Glutamatergic neuron (in vitro differentiated cells): ENCODE data around the gene LRGUK. TPM values are rescaled to one million over a fixed set of nuclear protein-coding genes. Genes with fewer than 3 reads are reported as not detected.

ENCODE experiments used
- DNase-seq: peaks from one replicate; pipeline ENCODE4 v3.0.0; 2022
- H3K27ac Mint-ChIP-seq: one replicate; pipeline ENCODE4 v1.8.0; 2020; ENCODE audit warnings: mild to moderate bottlenecking, mixed read lengths, inconsistent platforms; ENCODE audit not compliant: unreplicated experiment
- H3K27me3 Mint-ChIP-seq: one replicate; pipeline ENCODE4 v1.8.0; 2020; ENCODE audit warnings: mild to moderate bottlenecking, moderate library complexity, mixed read lengths, inconsistent platforms; ENCODE audit not compliant: unreplicated experiment
- H3K36me3 Mint-ChIP-seq: one replicate; pipeline ENCODE4 v1.8.0; 2020; ENCODE audit warnings: mild to moderate bottlenecking, mixed read lengths, inconsistent platforms; ENCODE audit not compliant: unreplicated experiment
- H3K4me1 Mint-ChIP-seq: one replicate; pipeline ENCODE4 v1.8.0; 2020; ENCODE audit warnings: mild to moderate bottlenecking, low read depth, mixed read lengths, inconsistent platforms; ENCODE audit not compliant: unreplicated experiment
- H3K4me3 Mint-ChIP-seq: one replicate; pipeline ENCODE4 v1.8.0; 2020; ENCODE audit warnings: mild to moderate bottlenecking, mixed read lengths, inconsistent platforms; ENCODE audit not compliant: unreplicated experiment
- H3K9me3 Mint-ChIP-seq: one replicate; pipeline ENCODE4 v1.8.0; 2020; ENCODE audit warnings: mild to moderate bottlenecking, moderate library complexity, mixed read lengths, inconsistent platforms; ENCODE audit not compliant: unreplicated experiment
- total RNA-seq: library from RNA; stranded (reverse); fragmentation: NEBNext Ultra II Directional; extraction: Animal tissue kit (Norgen Biotek cat#: 25700); gene quantifications from one replicate; pipeline ENCODE4 v1.2.1, GENCODE V29; 2021; ENCODE audit not compliant: unreplicated experiment
- TF ChIP-seq, protein P1 (sequence below): fragments of 200-600 bp; sonication (generic); IDR thresholded peaks from one replicate; pipeline ENCODE4 v1.5.0; 2021; ENCODE audit not compliant: partially characterized antibody, unreplicated experiment

The LRGUK gene
- total RNA-seq, 1 donor from 2014 or later = 0.81 TPM

DNA sequence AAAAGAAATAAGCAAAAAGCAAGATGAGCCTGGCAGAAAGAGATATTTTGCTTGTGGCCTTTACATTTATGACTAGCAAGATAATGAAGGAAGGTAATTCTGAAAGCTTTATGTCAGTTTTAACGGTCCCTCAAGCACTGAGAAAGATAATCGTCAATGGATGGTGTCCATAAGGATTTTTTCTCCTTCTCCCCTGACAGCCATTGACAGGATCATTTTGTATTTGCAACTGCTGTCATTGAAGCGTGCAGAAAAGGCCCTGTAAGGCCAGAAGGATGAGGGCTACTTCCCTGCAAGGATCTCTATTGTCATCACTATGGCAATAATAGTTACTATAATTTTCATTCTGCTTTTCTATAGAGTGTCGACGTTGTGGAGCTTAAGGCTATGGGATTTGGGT is 994 bp upstream of the LRGUK start:
- no peaks in the 10 kb centered on the region for H3K9me3 Mint-ChIP-seq
- H3K4me1 Mint-ChIP-seq = peaks cover 11% of the 10 kb centered on the region
- no peaks in the 10 kb centered on the region for H3K36me3 Mint-ChIP-seq
- DNase-seq = no peak
- H3K27me3 Mint-ChIP-seq = no peaks in the 10 kb centered on the region
- no peak overlapping the region for H3K27ac Mint-ChIP-seq
- TF ChIP-seq, protein P1, sequence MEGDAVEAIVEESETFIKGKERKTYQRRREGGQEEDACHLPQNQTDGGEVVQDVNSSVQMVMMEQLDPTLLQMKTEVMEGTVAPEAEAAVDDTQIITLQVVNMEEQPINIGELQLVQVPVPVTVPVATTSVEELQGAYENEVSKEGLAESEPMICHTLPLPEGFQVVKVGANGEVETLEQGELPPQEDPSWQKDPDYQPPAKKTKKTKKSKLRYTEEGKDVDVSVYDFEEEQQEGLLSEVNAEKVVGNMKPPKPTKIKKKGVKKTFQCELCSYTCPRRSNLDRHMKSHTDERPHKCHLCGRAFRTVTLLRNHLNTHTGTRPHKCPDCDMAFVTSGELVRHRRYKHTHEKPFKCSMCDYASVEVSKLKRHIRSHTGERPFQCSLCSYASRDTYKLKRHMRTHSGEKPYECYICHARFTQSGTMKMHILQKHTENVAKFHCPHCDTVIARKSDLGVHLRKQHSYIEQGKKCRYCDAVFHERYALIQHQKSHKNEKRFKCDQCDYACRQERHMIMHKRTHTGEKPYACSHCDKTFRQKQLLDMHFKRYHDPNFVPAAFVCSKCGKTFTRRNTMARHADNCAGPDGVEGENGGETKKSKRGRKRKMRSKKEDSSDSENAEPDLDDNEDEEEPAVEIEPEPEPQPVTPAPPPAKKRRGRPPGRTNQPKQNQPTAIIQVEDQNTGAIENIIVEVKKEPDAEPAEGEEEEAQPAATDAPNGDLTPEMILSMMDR = no peak
- peak overlapping the region; percentile 94 for H3K4me3 Mint-ChIP-seq

DNA sequence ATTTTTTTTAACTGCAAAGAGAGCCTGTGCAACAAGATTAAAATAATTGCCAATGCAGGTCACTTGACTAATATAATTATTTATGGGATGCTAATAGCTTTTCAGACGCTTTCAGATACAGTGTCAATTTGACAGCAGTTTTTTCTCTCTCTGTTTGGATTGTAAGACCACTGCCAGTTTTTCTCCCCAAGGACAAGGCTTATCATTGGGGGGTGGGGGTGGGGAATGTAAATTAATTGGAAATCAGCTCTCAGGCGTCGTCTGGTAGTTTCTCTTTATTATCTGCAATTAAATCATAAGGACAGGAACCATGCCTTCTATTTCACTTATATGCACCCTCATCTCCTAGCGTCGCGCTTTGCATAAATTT is 559 bp upstream of the LRGUK start:
- no peaks in the 10 kb centered on the region for H3K27me3 Mint-ChIP-seq
- TF ChIP-seq, protein P1 = no peak
- peaks cover 11% of the 10 kb centered on the region for H3K4me1 Mint-ChIP-seq
- H3K9me3 Mint-ChIP-seq = no peaks in the 10 kb centered on the region
- H3K4me3 Mint-ChIP-seq = peak overlapping the region; percentile 94
- no peaks in the 10 kb centered on the region for H3K36me3 Mint-ChIP-seq
- H3K27ac Mint-ChIP-seq = peak overlapping the region; percentile 89
- no peak for DNase-seq

DNA sequence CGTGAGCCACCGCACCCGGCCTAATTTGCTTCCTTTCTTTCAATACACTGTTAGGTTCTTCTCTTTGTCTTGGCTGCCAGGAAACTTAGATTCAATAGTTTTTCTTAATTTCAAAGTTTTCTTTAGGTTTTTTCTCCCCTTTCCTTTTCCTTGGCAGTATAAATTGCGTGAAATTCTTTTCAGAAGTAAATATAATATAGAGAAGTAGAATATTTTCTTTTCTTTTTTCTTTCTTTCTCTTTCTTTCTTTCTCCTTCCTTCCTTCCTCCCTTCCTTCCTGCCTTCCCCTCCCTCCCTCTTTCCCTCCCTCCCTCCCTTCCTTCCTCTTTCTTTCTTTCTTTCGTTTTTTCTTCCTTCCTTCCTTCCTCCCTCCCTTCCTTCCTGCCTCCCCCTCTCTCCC is 1.7 kb downstream of the LRGUK start:
- no peaks in the 10 kb centered on the region for H3K36me3 Mint-ChIP-seq
- no peaks in the 10 kb centered on the region for H3K9me3 Mint-ChIP-seq
- H3K4me1 Mint-ChIP-seq = peaks cover 11% of the 10 kb centered on the region
- TF ChIP-seq, protein P1 = no peak
- DNase-seq = no peak
- no peaks in the 10 kb centered on the region for H3K27me3 Mint-ChIP-seq
- H3K4me3 Mint-ChIP-seq = no peak overlapping the region
- no peak overlapping the region for H3K27ac Mint-ChIP-seq

DNA sequence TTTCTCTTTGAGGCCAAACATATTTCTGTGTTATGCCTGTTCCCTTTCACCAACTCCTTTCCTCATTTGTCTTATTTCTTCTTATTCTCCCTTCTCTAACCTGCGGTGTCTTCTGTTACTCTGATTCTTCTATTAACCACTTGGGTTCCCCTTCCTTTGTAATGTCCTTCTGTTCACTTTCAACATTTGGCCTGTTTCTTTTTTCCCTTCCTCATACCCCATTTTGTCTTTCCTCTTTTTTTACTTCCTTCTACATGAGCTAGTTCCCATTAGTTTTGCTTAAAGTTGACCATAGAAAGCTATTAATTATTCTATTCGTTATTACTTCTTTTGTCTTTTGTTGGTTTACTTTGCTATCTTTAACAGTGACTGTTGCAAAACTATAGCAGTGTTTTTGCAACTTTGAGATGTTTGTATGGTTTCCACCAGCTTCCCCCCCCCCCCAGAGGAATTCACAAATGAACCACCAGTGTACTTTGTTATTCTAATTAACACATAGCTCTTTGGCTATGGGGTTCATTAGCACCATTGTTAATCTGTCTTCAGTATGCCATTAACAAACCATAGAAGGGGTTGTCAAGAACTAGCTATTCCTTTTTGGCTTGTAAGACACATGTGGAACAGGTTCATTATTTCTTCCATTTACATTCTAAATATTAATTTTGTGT is 2.9 kb downstream of the LRGUK start:
- Mint-ChIP-seq H3K36me3 (no peaks in the 10 kb centered on the region), H3K4me1 (peaks cover 13% of the 10 kb centered on the region), H3K27ac (no peak overlapping the region), H3K27me3 (peaks cover 2% of the 10 kb centered on the region), H3K4me3 (no peak overlapping the region), H3K9me3 (no peaks in the 10 kb centered on the region)
- no peak for DNase-seq
- TF ChIP-seq, protein P1 = no peak

DNA sequence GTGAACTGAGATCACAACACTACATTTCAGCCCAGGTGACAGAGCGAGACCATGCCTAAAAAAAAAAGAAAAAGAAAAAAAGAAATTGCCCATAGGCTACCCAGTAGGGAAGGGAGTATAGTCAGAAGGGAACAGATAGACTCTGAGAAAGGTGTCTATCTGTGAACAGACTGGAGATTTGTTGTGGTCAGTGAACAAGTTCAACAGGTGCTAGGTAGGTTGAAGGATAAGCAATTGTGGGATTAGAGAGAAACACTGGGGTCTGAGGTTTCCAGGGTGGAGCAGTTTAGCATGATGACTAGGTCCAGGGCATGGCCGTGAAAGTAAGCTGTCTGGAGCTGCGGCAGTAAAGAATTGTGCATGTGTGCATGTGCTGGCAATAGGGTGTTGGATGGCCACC is 6.9 kb downstream of the LRGUK start:
- no peak overlapping the region for H3K27ac Mint-ChIP-seq
- no peaks in the 10 kb centered on the region for H3K9me3 Mint-ChIP-seq
- DNase-seq = no peak
- H3K36me3 Mint-ChIP-seq = no peaks in the 10 kb centered on the region
- H3K27me3 Mint-ChIP-seq = peaks cover 2% of the 10 kb centered on the region
- H3K4me3 Mint-ChIP-seq = no peak overlapping the region
- peaks cover 4% of the 10 kb centered on the region for H3K4me1 Mint-ChIP-seq
- TF ChIP-seq, protein P1 = no peak
